ENCODE data around the gene LTF.
"Not testable (repeated sequence)": the region's sequence is repeated elsewhere in the genome, so short reads cannot be mapped to it uniquely, and the experiment has no call there.

Gene LTF

DNA sequence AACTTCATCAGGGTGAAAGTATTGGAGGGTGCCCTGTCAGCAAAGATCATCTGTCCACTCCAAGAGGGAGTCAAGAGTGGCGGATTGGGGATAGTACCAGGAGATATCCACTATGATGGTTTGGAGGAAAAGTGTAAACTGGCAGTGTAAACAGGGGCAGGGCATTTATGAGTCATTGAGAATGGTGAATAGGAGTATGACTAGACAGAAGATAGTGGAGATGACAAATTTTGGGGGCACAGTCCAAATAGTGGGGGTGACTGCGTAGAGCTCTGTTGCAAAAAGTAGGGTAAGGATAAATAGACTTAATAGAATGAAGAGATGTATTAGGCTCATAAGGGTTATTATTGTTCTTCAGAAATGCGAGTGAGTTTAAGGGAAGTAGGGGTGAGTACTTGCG, 75.9 kb downstream of the LTF start:
- not testable (repeated sequence) for DNase-seq

DNA sequence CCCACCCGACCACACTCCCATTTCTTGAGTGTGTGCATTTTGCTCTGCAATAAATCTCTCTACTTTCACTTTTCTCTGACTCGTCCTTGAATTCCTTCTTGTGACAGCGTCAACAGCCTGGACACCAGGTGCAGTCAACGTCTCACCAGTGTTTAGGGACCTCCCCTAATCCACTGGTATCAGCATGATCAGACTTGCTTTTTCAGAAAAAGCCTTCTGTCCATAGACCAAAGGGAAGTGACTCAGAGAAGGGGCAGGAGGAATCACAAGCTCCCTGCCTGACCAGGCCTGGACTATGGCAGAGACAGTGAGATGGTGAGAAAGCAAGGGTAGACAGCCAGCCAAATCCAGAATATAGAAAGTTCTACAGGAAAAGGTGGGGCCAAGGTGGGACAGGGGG, 78.5 kb downstream of the LTF start:
- no peak for DNase-seq
